SU-DHL-6 (cell line): ENCODE measurements around the gene JMY.

Experiments used
- H2AFZ ChIP-seq: fragments of 200-600 bp; sonication (generic); 2 replicates; pipeline ENCODE4 v1.6.1; 2014; ENCODE audit warnings: low read depth, mild to moderate bottlenecking, moderate library complexity, mixed read lengths, antibody characterized with exemption, low read length; ENCODE audit not compliant: severe bottlenecking
- H3F3A ChIP-seq: fragments of 200-600 bp; shearing (Covaris generic); 2 replicates; pipeline ENCODE4 v1.6.0; 2016; ENCODE audit warnings: antibody characterized with exemption, mild to moderate bottlenecking; ENCODE audit not compliant: insufficient read depth
- H3K27ac ChIP-seq: fragments of 200-600 bp; sonication (generic); 2 replicates; pipeline ENCODE4 v1.5.1; 2016; ENCODE audit warnings: low read depth, mild to moderate bottlenecking, low read length, moderate library complexity, mixed read lengths
- H3K27me3 ChIP-seq: fragments of 200-600 bp; sonication (generic), shearing (Covaris generic); 2 replicates; pipeline ENCODE4 v1.6.0; 2014; ENCODE audit warnings: mild to moderate bottlenecking, low read length
- H3K36me3 ChIP-seq: fragments of 200-600 bp; sonication (generic); 2 replicates; pipeline ENCODE4 v1.6.1; 2014; ENCODE audit warnings: mild to moderate bottlenecking, low read length, mixed read lengths
- H3K4me2 ChIP-seq: fragments of 300-600, 200-600 bp; shearing (Covaris generic), sonication (generic); 2 replicates; pipeline ENCODE4 v1.6.0; 2014; ENCODE audit warnings: low read length, low read depth, mild to moderate bottlenecking; ENCODE audit not compliant: poor library complexity, severe bottlenecking
- H3K4me3 ChIP-seq: fragments of 200-600 bp; sonication (generic); 2 replicates; pipeline ENCODE4 v1.5.1; 2014; ENCODE audit warnings: antibody characterized with exemption, low read length, mild to moderate bottlenecking, mixed read lengths; ENCODE audit not compliant: insufficient read depth, poor library complexity, severe bottlenecking
- H3K79me2 ChIP-seq: fragments of 200-600 bp; sonication (generic); 2 replicates; pipeline ENCODE4 v1.6.1; 2014; ENCODE audit warnings: mild to moderate bottlenecking, low read length, moderate library complexity; ENCODE audit not compliant: insufficient read depth
- H3K9ac ChIP-seq: fragments of 200-600 bp; sonication (generic); 2 replicates; pipeline ENCODE4 v1.7.0; 2014; ENCODE audit warnings: mild to moderate bottlenecking, low read length
- H3K9me2 ChIP-seq: fragments of 200-600 bp; sonication (generic); replicated peaks from 2 replicates; pipeline ENCODE4 v1.6.1; 2014; ENCODE audit warnings: low read length; ENCODE audit not compliant: insufficient read depth
- H3K9me3 ChIP-seq: fragments of 200-600 bp; sonication (generic); 2 replicates; pipeline ENCODE4 v1.6.1; 2014; ENCODE audit warnings: low read length, mixed read lengths; ENCODE audit not compliant: insufficient read depth
- H4K20me1 ChIP-seq: fragments of 200-600 bp; sonication (generic); 2 replicates; pipeline ENCODE4 v1.6.1; 2014; ENCODE audit warnings: low read depth, mild to moderate bottlenecking, antibody characterized with exemption, low read length, moderate library complexity, mixed read lengths
- CTCF ChIP-seq: fragments of 200-600 bp; sonication (generic); IDR thresholded peaks from one replicate; pipeline ENCODE4 v1.5.1; 2017; ENCODE audit warnings: antibody characterized with exemption, mild to moderate bottlenecking, low read length, moderate library complexity; ENCODE audit not compliant: insufficient read depth, poor library complexity, severe bottlenecking
- EZH2phosphoT487 ChIP-seq: fragments of 200-600 bp; sonication (generic), shearing (Covaris generic); conservative IDR thresholded peaks from 2 replicates; pipeline ENCODE4 v1.6.1; 2018; ENCODE audit warnings: mild to moderate bottlenecking, antibody characterized with exemption, low read length, moderate library complexity, mixed read lengths

JMY gene

GRCh38 chr5:79225026-79225425, 10.9 kb upstream of the JMY start:
- Histone ChIP-seq H3K9me2 (no peaks in the 10 kb centered on the region), H3K27ac (no peak overlapping the region), H3K79me2 (no peaks in the 10 kb centered on the region), H3K36me3 (no peaks in the 10 kb centered on the region), H3K9ac (no peak overlapping the region), H3K9me3 (no peaks in the 10 kb centered on the region), H3K4me3 (no peak overlapping the region), H4K20me1 (no peaks in the 10 kb centered on the region), H3K4me2 (no peak overlapping the region), H3K27me3 (no peaks in the 10 kb centered on the region), H2AFZ (no peak overlapping the region), H3F3A (no peaks in the 10 kb centered on the region)
- TF ChIP-seq CTCF = no peak
- TF ChIP-seq EZH2phosphoT487 = no peak

GRCh38 chr5:79225441-79225840, 10.5 kb upstream of the JMY start:
- Histone ChIP-seq H3K79me2 (no peaks in the 10 kb centered on the region), H3K27me3 (no peaks in the 10 kb centered on the region), H3K27ac (no peak overlapping the region), H3F3A (no peaks in the 10 kb centered on the region), H4K20me1 (no peaks in the 10 kb centered on the region), H3K9me3 (no peaks in the 10 kb centered on the region), H3K9ac (no peak overlapping the region), H3K4me2 (no peak overlapping the region), H2AFZ (no peak overlapping the region), H3K36me3 (no peaks in the 10 kb centered on the region), H3K9me2 (no peaks in the 10 kb centered on the region), H3K4me3 (no peak overlapping the region)
- TF ChIP-seq CTCF (no peak), EZH2phosphoT487 (no peak)

- H3K4me3 ChIP-seq = no peak overlapping the region
- no peak overlapping the region for H3K4me2 ChIP-seq
- H2AFZ ChIP-seq = no peak overlapping the region
- H3K9me2 ChIP-seq = no peaks in the 10 kb centered on the region
- H4K20me1 ChIP-seq = no peaks in the 10 kb centered on the region
- no peak overlapping the region for H3K9ac ChIP-seq
- H3K79me2 ChIP-seq = no peaks in the 10 kb centered on the region
- H3K9me3 ChIP-seq = no peaks in the 10 kb centered on the region
- H3K27ac ChIP-seq = no peak overlapping the region
- H3K27me3 ChIP-seq = no peaks in the 10 kb centered on the region
- no peak for TF ChIP-seq EZH2phosphoT487
- no peak for TF ChIP-seq CTCF
- no peaks in the 10 kb centered on the region for H3K36me3 ChIP-seq
- no peaks in the 10 kb centered on the region for H3F3A ChIP-seq
Measured at GRCh38 chr5:79227484-79228025, 8.4 kb upstream of the JMY start.
